GM12892 (cell line): ENCODE measurements around the gene DPP6.

Experiments used
- DNase-seq: peaks from one replicate; pipeline ENCODE4 v3.0.0; 2011; ENCODE audit not compliant: insufficient read length
- FAIRE-seq: peaks from 2 replicates; lab custom pipeline; 2011; peaks lifted over from hg19 to GRCh38; lab: Jason Lieb, UNC
- POLR2A ChIP-seq: IDR thresholded peaks from 2 replicates; pipeline ENCODE4 v1.6.1; 2011; ENCODE audit warnings: low read depth, low read length, control low read depth
- POLR2AphosphoS5 ChIP-seq: IDR thresholded peaks from 2 replicates; pipeline ENCODE4 v1.6.1; 2011; ENCODE audit warnings: low read depth, low read length, control low read depth
- TAF1 ChIP-seq: IDR thresholded peaks from 2 replicates; pipeline ENCODE4 v1.6.1; 2011; ENCODE audit warnings: low read depth, mild to moderate bottlenecking, control low read depth, low read length, borderline replicate concordance

The DPP6 gene

GRCh38 chr7:154232700-154233099 lies 180.5 kb downstream of the DPP6 start:
- DNase-seq (no peak), FAIRE-seq (no peak)
- TF ChIP-seq TAF1, result no peak

- no peak for TF ChIP-seq POLR2A
- TF ChIP-seq TAF1, result no peak
- no peak for DNase-seq
- FAIRE-seq, result no peak
Measured at GRCh38 chr7:154241988-154242387, 189.8 kb downstream of the DPP6 start.

GRCh38 chr7:154242709-154243108 lies 190.5 kb downstream of the DPP6 start:
- DNase-seq, result no peak
- FAIRE-seq, result no peak
- TF ChIP-seq POLR2AphosphoS5, result no peak
- no peak for TF ChIP-seq TAF1
- no peak for TF ChIP-seq POLR2A

- no peak for TF ChIP-seq POLR2AphosphoS5
- no peak for TF ChIP-seq TAF1
- no peak for TF ChIP-seq POLR2A
- DNase-seq (no peak), FAIRE-seq (no peak)
Measured at GRCh38 chr7:154252046-154252445, 199.8 kb downstream of the DPP6 start.

- TF ChIP-seq POLR2AphosphoS5, result no peak
- TF ChIP-seq POLR2A, result no peak
- TF ChIP-seq TAF1, result no peak
- DNase-seq (no peak), FAIRE-seq (no peak)
Measured at GRCh38 chr7:154253810-154254209, 201.6 kb downstream of the DPP6 start.

GRCh38 chr7:154255324-154255723 lies 203.1 kb downstream of the DPP6 start:
- TF ChIP-seq POLR2AphosphoS5 (no peak), TAF1 (no peak), POLR2A (no peak)
- no peak for DNase-seq
- no peak for FAIRE-seq

GRCh38 chr7:154256150-154256549 lies 204.0 kb downstream of the DPP6 start:
- no peak for TF ChIP-seq TAF1
- TF ChIP-seq POLR2A, result no peak
- TF ChIP-seq POLR2AphosphoS5, result no peak
- no peak for FAIRE-seq
- DNase-seq, result no peak

- no peak for FAIRE-seq
- no peak for DNase-seq
- TF ChIP-seq TAF1 (no peak), POLR2A (no peak)
Measured at GRCh38 chr7:154259396-154259795, 207.2 kb downstream of the DPP6 start.

- FAIRE-seq (no peak), DNase-seq (no peak)
- TF ChIP-seq POLR2A, result no peak
- no peak for TF ChIP-seq TAF1
- TF ChIP-seq POLR2AphosphoS5, result no peak
Measured at GRCh38 chr7:154287356-154287755, 235.2 kb downstream of the DPP6 start.

- no peak for FAIRE-seq
Measured at GRCh38 chr7:154289119-154289518, 236.9 kb downstream of the DPP6 start.

GRCh38 chr7:154296443-154296842 lies 244.2 kb downstream of the DPP6 start:
- DNase-seq (no peak), FAIRE-seq (no peak)
- TF ChIP-seq POLR2AphosphoS5 (no peak), TAF1 (no peak), POLR2A (no peak)

More at GRCh38 chr7:154289119-154289518, 236.9 kb downstream of the DPP6 start:
- no peak for DNase-seq
- TF ChIP-seq TAF1, result no peak
- no peak for TF ChIP-seq POLR2A
- TF ChIP-seq POLR2AphosphoS5, result no peak

- FAIRE-seq, result no peak
- TF ChIP-seq TAF1, result no peak
- TF ChIP-seq POLR2A, result no peak
- no peak for TF ChIP-seq POLR2AphosphoS5
- no peak for DNase-seq
Measured at GRCh38 chr7:154299736-154300135, 247.5 kb downstream of the DPP6 start.

GRCh38 chr7:154302380-154302779 lies 250.2 kb downstream of the DPP6 start:
- TF ChIP-seq POLR2A (no peak), TAF1 (no peak)
- DNase-seq, result no peak
- no peak for FAIRE-seq
